ENCODE data around the gene DDX46.
"Not testable (repeated sequence)": the region's sequence is repeated elsewhere in the genome, so short reads cannot be mapped to it uniquely, and the experiment has no call there.

DDX46 gene

DNA sequence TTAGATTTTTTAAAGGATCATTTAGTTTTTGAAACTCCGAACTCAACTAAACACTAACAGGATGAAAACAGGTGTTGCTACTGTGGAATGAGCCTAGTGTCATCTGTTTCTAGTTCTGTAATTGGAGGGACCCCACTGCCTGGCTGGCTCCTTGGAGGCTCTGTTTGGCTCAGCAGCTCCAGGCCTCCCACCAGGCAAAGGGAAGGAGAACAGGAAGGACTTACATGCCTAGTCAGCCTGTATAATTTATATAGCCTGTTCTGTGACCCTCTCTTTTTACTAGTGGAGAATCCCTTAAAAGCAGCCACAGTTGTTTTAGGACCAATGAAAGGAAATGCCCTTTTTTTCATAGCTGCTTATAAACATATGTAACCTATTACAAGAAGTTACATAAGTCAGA lies 66.1 kb downstream of the DDX46 start:
- TF ChIP-seq, protein P1, sequence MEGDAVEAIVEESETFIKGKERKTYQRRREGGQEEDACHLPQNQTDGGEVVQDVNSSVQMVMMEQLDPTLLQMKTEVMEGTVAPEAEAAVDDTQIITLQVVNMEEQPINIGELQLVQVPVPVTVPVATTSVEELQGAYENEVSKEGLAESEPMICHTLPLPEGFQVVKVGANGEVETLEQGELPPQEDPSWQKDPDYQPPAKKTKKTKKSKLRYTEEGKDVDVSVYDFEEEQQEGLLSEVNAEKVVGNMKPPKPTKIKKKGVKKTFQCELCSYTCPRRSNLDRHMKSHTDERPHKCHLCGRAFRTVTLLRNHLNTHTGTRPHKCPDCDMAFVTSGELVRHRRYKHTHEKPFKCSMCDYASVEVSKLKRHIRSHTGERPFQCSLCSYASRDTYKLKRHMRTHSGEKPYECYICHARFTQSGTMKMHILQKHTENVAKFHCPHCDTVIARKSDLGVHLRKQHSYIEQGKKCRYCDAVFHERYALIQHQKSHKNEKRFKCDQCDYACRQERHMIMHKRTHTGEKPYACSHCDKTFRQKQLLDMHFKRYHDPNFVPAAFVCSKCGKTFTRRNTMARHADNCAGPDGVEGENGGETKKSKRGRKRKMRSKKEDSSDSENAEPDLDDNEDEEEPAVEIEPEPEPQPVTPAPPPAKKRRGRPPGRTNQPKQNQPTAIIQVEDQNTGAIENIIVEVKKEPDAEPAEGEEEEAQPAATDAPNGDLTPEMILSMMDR (IDR thresholded peaks at IDR 0.05; ENCODE audit: insufficient read depth, low read depth, low read length, missing control alignments): no peak
- no peak for DNase-seq (ENCODE audit: low read depth)
- no peak overlapping the region for H3K4me3 ChIP-seq (ENCODE audit: low read depth, low read length)

DNA sequence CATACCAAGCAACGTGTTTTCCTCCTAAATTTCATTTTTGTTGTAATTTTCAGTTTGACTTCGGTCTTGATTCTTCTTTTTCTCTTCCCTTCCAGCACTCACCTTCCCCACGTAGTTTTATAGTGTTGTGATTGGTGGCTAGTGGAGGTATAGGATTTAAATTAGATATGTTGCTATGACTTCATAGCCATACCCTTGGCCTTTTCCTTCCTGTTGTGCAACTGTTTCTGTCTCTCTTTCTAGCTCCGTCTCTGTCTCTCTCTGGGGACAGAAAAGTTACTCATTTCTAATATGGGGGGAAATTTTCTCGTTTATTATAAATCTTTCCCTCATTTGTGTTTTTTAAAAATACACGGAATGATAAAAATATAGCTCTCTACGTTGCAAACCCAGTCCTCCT lies 66.6 kb downstream of the DDX46 start:
- no peak overlapping the region for H3K4me3 ChIP-seq (ENCODE audit: low read depth, low read length)
- TF ChIP-seq, protein P1 (IDR thresholded peaks at IDR 0.05; ENCODE audit: insufficient read depth, low read depth, low read length, missing control alignments): no peak
- DNase-seq (ENCODE audit: low read depth): peak; percentile 21

DNA sequence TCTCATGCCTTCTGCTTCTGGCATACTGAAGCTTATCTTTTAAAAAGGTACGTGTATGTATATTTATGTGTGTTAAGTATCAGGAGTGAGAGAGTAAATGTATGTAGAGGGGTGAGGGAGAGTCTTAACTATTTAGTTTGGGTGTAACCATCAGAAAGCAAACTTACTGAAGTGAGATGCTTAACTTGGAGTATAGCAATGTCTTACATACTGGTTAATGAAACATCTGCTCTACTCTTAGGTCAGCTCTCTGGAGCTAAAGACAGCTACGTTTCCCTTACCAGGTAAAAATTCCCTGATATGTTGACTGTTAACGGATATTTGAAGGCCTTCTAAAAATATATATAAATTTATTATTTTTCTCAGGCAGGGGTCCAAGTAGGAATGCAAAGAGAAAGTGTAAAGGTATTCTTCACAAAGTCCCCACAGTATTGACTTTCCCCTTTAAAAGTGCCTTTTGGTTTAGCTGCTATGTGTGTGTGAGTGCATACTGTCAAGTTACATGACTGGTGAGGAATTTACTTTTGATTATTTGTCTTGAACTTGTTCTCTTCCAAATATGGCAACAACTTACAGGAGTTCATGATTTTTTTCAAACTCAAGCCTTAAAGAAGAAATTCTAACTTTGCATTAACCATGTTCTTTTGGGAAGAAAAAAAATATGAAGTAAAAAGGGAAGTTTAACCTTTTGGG lies 74.9 kb downstream of the DDX46 start:
- TF ChIP-seq, protein P1 (IDR thresholded peaks at IDR 0.05; ENCODE audit: insufficient read depth, low read depth, low read length, missing control alignments): no peak
- DNase-seq (ENCODE audit: low read depth): no peak
- no peak overlapping the region for H3K4me3 ChIP-seq (ENCODE audit: low read depth, low read length)

DNA sequence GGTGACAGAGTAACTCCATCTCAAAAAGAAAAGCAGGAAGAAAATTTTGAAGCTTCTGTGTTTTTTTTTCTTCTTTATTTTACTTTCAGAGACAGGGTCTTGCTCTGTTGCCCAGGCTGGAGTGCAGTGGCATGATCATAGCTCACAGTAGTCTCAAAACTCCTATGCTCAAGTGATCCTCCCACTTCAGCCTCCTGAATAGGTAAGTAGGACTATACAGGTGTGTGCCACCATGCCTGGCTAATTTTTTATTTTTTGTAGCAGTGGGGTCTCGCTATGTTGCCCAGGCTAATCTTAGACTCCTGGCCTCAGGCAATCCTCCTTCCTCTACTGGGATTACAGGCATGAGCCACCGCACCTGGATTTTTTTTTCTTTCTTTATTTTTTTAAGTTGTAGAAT lies 77.0 kb downstream of the DDX46 start:
- DNase-seq (ENCODE audit: low read depth): no peak
- TF ChIP-seq, protein P1 (IDR thresholded peaks at IDR 0.05; ENCODE audit: insufficient read depth, low read depth, low read length, missing control alignments): no peak
- H3K4me3 ChIP-seq (ENCODE audit: low read depth, low read length): no peak overlapping the region

DNA sequence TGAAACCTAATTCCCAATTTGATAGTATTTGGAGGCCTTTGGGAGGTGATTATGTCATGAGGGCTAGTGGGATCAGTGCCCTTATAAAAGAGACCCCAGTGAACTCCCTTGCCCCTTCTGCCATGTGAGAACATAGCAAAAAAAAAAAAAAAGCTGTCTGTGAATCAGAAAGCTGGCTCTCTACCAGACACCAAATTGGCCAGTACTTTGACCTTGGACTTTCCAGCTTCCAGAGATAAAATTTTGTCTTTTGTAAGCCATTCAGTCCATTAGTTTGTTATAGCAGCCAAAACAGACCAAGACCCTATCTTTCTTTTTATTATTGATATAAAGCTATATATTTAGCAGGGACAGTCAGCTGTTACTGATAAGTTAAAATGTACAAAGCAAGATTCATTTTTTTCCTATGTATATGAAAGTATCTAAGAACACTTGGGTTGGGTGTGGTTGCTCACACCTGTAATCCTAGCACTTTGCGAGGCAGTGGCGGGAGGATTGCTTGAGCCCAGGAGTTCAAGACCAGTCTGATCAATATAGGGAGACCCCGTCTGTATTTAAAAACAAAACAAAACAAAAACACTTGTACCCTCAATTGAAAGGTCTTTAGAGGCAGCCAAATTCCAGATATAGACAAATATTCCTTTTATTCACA lies 79.1 kb downstream of the DDX46 start:
- DNase-seq (ENCODE audit: low read depth): no peak
- no peak overlapping the region for H3K4me3 ChIP-seq (ENCODE audit: low read depth, low read length)
- TF ChIP-seq, protein P1 (IDR thresholded peaks at IDR 0.05; ENCODE audit: insufficient read depth, low read depth, low read length, missing control alignments): no peak

DNA sequence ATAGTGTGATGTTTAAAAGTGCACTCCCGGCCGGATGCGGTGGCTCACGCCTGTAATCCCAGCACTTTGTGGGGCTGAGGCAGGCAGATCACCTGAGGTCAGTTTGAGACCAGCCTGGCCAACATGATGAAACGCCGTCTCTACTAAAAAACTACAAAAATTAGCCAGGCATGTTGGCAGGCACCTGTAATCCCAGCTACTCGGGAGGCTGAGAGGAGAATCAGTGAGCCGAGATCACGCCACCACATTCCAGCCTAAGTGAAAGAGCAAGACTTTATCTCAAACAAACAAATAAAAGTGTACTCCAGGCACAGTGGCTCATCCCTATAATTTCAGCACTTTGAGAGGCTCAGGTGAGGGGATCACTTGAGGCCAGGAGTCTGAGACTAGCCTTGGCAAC lies 79.8 kb downstream of the DDX46 start:
- H3K4me3 ChIP-seq (ENCODE audit: low read depth, low read length); DNase-seq (ENCODE audit: low read depth): not testable (repeated sequence)

DNA sequence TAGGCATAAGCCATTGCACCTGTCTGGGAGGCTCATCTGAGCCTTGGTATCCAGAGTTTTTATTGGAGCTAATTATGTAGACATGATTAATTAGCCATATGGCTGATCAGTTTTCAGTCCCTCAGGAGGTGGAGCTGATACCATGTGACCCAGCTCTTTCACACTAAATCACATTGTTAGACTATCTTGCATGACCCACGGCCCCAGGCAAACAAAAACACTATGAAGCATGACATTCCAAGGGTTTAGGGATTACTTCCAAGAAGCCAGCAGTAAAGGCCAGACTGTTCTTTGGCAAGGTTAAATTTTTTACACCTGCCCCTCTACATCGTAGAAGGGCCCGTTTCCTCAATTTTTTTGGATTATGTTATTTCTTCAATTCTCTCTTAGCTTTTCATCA lies 82.2 kb downstream of the DDX46 start:
- TF ChIP-seq, protein P1 (IDR thresholded peaks at IDR 0.05; ENCODE audit: insufficient read depth, low read depth, low read length, missing control alignments): no peak
- DNase-seq (ENCODE audit: low read depth): no peak
- no peak overlapping the region for H3K4me3 ChIP-seq (ENCODE audit: low read depth, low read length)
